Measurements from ENCODE around the gene LAMB4.

DNA sequence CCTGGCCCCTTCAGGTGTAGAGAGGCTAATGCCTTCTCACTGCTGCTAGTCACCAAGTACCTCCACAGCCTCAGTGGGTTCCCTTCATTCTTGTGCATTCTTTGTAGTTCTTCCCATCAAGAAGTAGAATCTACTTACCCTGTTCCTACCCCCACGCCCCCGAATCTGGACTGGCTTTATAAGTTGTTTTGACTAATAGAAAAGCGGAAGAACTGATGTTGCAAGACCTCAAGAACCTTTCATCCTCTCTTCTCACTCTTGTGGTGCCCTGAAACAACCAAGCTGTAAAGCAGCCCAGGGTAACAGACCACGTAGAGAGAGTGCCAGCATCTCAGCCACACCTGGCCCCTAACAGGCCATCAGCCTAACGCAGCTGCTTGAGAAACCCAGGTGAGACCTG, 104.0 kb downstream of the LAMB4 start:
- TF ChIP-seq, protein P1, sequence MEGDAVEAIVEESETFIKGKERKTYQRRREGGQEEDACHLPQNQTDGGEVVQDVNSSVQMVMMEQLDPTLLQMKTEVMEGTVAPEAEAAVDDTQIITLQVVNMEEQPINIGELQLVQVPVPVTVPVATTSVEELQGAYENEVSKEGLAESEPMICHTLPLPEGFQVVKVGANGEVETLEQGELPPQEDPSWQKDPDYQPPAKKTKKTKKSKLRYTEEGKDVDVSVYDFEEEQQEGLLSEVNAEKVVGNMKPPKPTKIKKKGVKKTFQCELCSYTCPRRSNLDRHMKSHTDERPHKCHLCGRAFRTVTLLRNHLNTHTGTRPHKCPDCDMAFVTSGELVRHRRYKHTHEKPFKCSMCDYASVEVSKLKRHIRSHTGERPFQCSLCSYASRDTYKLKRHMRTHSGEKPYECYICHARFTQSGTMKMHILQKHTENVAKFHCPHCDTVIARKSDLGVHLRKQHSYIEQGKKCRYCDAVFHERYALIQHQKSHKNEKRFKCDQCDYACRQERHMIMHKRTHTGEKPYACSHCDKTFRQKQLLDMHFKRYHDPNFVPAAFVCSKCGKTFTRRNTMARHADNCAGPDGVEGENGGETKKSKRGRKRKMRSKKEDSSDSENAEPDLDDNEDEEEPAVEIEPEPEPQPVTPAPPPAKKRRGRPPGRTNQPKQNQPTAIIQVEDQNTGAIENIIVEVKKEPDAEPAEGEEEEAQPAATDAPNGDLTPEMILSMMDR (IDR thresholded peaks at IDR 0.05), result no peak
- TF ChIP-seq POLR2A (IDR thresholded peaks at IDR 0.05), result no peak

All from prostate gland (tissue), 2 donors.